ENCODE data around the gene ABHD12.

ABHD12 gene

DNA sequence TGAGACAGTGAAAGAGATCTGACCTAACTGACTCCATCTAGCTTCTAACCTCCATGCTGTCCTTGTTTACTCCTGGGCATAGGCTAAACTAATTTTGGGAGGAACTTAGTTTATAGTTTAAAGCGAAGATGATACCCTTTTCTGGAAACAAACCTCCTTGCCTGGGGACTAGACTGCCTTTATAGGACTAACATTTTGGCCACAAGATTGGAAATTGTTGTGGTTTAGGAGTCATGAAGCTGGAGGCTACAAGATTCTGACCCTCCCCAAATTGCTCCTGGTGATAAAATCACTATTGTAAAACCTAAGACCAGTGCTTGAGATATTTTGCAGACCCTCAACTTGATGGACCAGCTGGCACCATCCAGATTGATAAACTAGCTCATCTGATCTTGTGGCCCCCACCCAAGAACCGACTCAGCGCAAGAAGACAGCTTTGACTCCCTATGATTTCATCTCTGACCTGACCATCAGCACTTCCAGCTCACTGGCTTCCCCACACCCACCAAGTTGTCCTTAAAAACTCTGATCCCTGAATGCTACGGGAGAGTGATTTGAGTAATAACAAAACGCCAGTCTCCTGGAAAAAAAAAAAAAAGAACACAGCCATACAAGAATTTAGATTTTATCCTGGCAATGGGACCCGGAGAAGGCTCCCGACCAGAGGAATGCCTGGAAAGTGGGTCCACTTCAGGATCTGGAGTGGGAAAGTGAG, 63.0 kb downstream of the ABHD12 start:
- DNase-seq, result no peak

GRCh38 chr20:25325997-25326396, 64.6 kb downstream of the ABHD12 start:
- Mint-ChIP-seq H3K27me3 (no peaks in the 10 kb centered on the region), H3K36me3 (ENCODE audit: low read depth) (peaks cover 34% of the 10 kb centered on the region), H3K27ac (no peak overlapping the region)

More for the DNA sequence above, 63.0 kb downstream of the ABHD12 start:
- H3K4me1 Mint-ChIP-seq (ENCODE audit: low read depth), result peaks cover 25% of the 10 kb centered on the region
- peaks cover 21% of the 10 kb centered on the region for H3K36me3 Mint-ChIP-seq (ENCODE audit: low read depth)
- no peak overlapping the region for H3K27ac Mint-ChIP-seq
- no peaks in the 10 kb centered on the region for H3K27me3 Mint-ChIP-seq
- no peak overlapping the region for H3K4me3 Mint-ChIP-seq
- no peaks in the 10 kb centered on the region for H3K9me3 Mint-ChIP-seq

DNA sequence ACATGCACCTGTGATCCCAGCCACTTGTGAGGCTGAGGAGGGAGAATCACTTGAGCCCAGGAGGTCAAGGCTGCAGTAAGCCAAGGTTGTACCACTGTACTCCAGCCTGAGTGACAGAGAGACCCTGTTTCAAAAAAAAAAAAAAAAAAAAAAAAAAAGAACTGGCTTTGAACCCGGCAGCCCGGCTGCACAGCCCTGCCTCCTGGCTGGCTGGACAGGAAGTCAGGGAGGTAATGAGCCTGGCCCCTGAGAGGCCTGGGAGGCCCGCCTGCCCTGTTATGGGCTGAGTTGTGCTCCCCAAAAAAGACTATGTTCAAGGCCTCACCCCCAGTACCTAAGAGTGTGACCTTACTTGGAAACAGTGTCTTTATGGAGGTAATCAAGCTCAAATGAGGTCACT, 65.6 kb downstream of the ABHD12 start:
- Mint-ChIP-seq H3K27me3 (no peaks in the 10 kb centered on the region), H3K4me1 (ENCODE audit: low read depth) (peaks cover 21% of the 10 kb centered on the region), H3K4me3 (no peak overlapping the region), H3K27ac (no peak overlapping the region), H3K9me3 (no peaks in the 10 kb centered on the region), H3K36me3 (ENCODE audit: low read depth) (peaks cover 37% of the 10 kb centered on the region)
- no peak for DNase-seq

More at GRCh38 chr20:25325997-25326396, 64.6 kb downstream of the ABHD12 start:
- H3K4me3 Mint-ChIP-seq, result no peak overlapping the region
- no peaks in the 10 kb centered on the region for H3K9me3 Mint-ChIP-seq
- H3K4me1 Mint-ChIP-seq (ENCODE audit: low read depth), result peaks cover 29% of the 10 kb centered on the region
- DNase-seq, result no peak

- DNase-seq, result no peak
- H3K9me3 Mint-ChIP-seq, result no peaks in the 10 kb centered on the region
- H3K4me3 Mint-ChIP-seq, result no peak overlapping the region
- peaks cover 16% of the 10 kb centered on the region for H3K4me1 Mint-ChIP-seq (ENCODE audit: low read depth)
- no peaks in the 10 kb centered on the region for H3K27me3 Mint-ChIP-seq
- peak overlapping the region; percentile 57 for H3K27ac Mint-ChIP-seq
- H3K36me3 Mint-ChIP-seq (ENCODE audit: low read depth), result peaks cover 39% of the 10 kb centered on the region
Measured at GRCh38 chr20:25324412-25324811, 66.2 kb downstream of the ABHD12 start.

GRCh38 chr20:25323496-25324246, 67.0 kb downstream of the ABHD12 start:
- Mint-ChIP-seq H3K9me3 (no peaks in the 10 kb centered on the region), H3K4me1 (ENCODE audit: low read depth) (peaks cover 15% of the 10 kb centered on the region), H3K36me3 (ENCODE audit: low read depth) (peaks cover 39% of the 10 kb centered on the region), H3K4me3 (no peak overlapping the region), H3K27me3 (no peaks in the 10 kb centered on the region), H3K27ac (no peak overlapping the region)
- no peak for DNase-seq

DNA sequence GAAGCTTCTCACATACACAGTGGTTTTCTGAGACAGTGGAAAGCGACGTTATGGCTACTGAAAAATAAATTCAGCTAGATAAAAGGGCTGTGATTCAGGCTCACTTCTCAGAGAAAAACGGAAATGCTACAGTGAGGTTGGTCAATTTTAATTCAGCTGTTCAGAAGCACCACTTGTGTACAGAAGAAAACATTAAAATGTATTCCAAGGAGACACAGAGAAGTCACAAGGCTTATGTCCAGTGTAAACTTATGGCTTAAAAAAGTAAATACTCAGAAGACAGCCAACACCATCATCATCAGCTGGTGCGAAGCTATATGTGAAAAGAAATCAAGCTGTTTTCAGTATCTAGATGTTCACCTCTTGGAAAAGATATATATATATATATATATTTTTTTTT, 68.6 kb downstream of the ABHD12 start:
- no peak for DNase-seq
- H3K36me3 Mint-ChIP-seq (ENCODE audit: low read depth), result peaks cover 42% of the 10 kb centered on the region
- no peaks in the 10 kb centered on the region for H3K27me3 Mint-ChIP-seq
- H3K4me1 Mint-ChIP-seq (ENCODE audit: low read depth), result peaks cover 10% of the 10 kb centered on the region
- H3K9me3 Mint-ChIP-seq, result no peaks in the 10 kb centered on the region
- no peak overlapping the region for H3K27ac Mint-ChIP-seq
- H3K4me3 Mint-ChIP-seq, result no peak overlapping the region

- H3K4me3 Mint-ChIP-seq, result no peak overlapping the region
- DNase-seq, result no peak
- H3K9me3 Mint-ChIP-seq, result no peaks in the 10 kb centered on the region
- H3K4me1 Mint-ChIP-seq (ENCODE audit: low read depth), result peaks cover 10% of the 10 kb centered on the region
- no peak overlapping the region for H3K27ac Mint-ChIP-seq
- H3K27me3 Mint-ChIP-seq, result no peaks in the 10 kb centered on the region
- H3K36me3 Mint-ChIP-seq (ENCODE audit: low read depth), result peaks cover 47% of the 10 kb centered on the region
Measured at GRCh38 chr20:25321262-25321831, 69.3 kb downstream of the ABHD12 start.

- peaks cover 55% of the 10 kb centered on the region for H3K36me3 Mint-ChIP-seq (ENCODE audit: low read depth)
- no peaks in the 10 kb centered on the region for H3K27me3 Mint-ChIP-seq
- no peak overlapping the region for H3K4me3 Mint-ChIP-seq
- DNase-seq, result no peak
- H3K27ac Mint-ChIP-seq, result peak overlapping the region; percentile 50
- H3K4me1 Mint-ChIP-seq (ENCODE audit: low read depth), result peaks cover 9% of the 10 kb centered on the region
- H3K9me3 Mint-ChIP-seq, result no peaks in the 10 kb centered on the region
Measured at GRCh38 chr20:25320035-25320800, 70.4 kb downstream of the ABHD12 start.

- Mint-ChIP-seq H3K4me1 (ENCODE audit: low read depth) (peaks cover 9% of the 10 kb centered on the region), H3K9me3 (no peaks in the 10 kb centered on the region), H3K27me3 (no peaks in the 10 kb centered on the region), H3K36me3 (ENCODE audit: low read depth) (peaks cover 58% of the 10 kb centered on the region), H3K4me3 (no peak overlapping the region), H3K27ac (peak overlapping the region; percentile 50)
- no peak for DNase-seq
Measured at GRCh38 chr20:25319241-25320034, 71.2 kb downstream of the ABHD12 start.

- H3K4me3 Mint-ChIP-seq, result no peak overlapping the region
- no peak overlapping the region for H3K27ac Mint-ChIP-seq
- H3K27me3 Mint-ChIP-seq, result no peaks in the 10 kb centered on the region
- peaks cover 13% of the 10 kb centered on the region for H3K4me1 Mint-ChIP-seq (ENCODE audit: low read depth)
- H3K36me3 Mint-ChIP-seq (ENCODE audit: low read depth), result peaks cover 53% of the 10 kb centered on the region
- no peaks in the 10 kb centered on the region for H3K9me3 Mint-ChIP-seq
- DNase-seq, result no peak
Measured at GRCh38 chr20:25318471-25319240, 72.0 kb downstream of the ABHD12 start.

DNA sequence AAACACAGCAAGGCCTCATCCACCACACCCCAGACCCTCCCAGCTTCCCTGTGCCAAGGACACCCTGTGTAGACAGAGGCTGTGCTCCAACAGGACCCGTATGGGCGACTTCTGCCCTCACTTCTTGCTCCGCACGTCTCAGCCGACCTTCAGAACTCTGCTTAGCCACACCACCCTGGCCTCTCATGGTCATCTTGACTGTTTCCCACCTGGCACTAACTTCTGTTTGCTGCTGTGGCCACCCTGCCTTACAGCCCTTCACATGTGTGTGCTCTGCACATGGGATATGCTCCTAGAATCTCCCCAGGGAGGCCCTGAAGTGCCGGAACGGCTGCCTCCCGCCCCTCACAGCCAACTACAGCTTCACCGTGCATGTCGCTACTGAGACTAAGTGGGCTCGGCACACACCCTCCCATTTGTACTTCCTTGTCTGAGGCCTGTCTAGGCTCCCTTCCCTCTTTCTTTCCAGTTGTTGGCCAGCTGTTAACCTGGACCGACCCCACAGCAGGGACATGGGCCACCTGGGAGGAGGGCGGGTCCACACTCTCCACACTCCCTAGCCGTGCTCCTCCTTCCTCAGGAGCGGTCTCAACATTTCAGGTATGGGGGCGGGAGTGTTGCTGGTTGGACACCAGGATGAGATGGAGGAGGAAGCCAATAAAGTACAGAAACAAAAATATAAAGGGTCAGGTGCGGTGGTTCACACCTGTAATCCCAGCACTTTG, 73.1 kb downstream of the ABHD12 start:
- Mint-ChIP-seq H3K9me3 (no peaks in the 10 kb centered on the region), H3K27me3 (no peaks in the 10 kb centered on the region), H3K4me1 (ENCODE audit: low read depth) (peaks cover 15% of the 10 kb centered on the region), H3K36me3 (ENCODE audit: low read depth) (peaks cover 45% of the 10 kb centered on the region), H3K27ac (peak overlapping the region; percentile 41), H3K4me3 (no peak overlapping the region)
- no peak for DNase-seq

DNA sequence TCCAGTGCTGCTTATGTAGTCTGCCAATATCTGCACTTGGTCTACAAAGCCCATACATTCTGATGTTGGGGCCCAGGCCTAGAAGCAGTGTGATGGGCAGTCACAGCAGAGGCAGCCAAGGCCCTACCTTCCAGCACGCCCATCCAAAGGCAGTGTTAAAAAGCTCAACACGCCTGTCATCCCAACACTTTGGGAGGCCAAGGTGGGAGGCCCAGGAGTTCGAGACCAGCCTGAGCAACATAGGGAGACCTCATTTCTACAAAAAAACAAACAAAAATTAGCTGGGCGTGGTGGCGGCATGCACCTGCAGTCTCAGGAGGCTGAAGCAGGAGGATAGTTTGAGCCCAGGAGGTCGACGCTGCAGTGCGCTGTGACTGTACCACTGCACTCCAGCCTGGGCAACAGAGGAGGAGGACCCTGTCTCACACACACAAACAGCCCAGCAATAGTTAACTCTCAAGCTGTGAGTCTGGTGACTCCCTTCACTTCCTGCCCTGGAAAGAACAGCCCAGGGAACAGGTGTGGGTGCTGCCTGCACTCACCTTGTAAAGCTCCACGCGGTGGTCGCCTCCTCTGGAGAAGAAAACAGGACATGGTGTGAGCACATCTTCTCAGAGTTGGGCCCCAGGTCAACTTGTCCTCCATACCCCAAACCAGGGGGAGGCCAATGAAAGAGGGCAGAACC, 74.0 kb downstream of the ABHD12 start:
- Mint-ChIP-seq H3K27me3 (no peaks in the 10 kb centered on the region), H3K4me3 (no peak overlapping the region), H3K36me3 (ENCODE audit: low read depth) (peaks cover 43% of the 10 kb centered on the region), H3K4me1 (ENCODE audit: low read depth) (peaks cover 17% of the 10 kb centered on the region), H3K27ac (no peak overlapping the region), H3K9me3 (no peaks in the 10 kb centered on the region)
- DNase-seq, result no peak
